K562 (cell line): ENCODE results near the gene JMJD1C. TPM values are rescaled to one million over a fixed set of nuclear protein-coding genes. Genes with fewer than 3 reads are reported as not detected.

Experiments
- ATAC-seq: fragments of 200-7000 bp; cut with Tn5 transposase; 3 replicates; pipeline ENCODE4 v1.9.1; 2020; ENCODE audit warnings: moderate library complexity
- BruUV-seq: library from RNA; stranded (reverse); fragments of 400-500 nt; replicated peaks from 2 replicates; lab custom pipeline; 2021; lab: Mats Ljungman, UMichigan
- CTCF ChIA-PET: fragments of 300-600 bp; formaldehyde crosslinking; extraction: SDS; loops from one replicate; lab custom pipeline; 2021; ENCODE audit warnings: low intra/inter-chr PET ratio; lab: Yijun Ruan, JAX
- POLR2A ChIA-PET: fragments of 300-600, 350-650 bp; sonication (Branson Sonifier 250); formaldehyde crosslinking; extraction: SDS; loops from one replicate; lab custom pipeline; 2021; ENCODE audit warnings: antibody characterized with exemption, inconsistent platforms; lab: Yijun Ruan, JAX
- DNase-seq, 4 experiments: peaks; one replicate each; pipeline versions ENCODE4 v3.0.0 to v3.0.0-alpha.2; 2011 to 2018; ENCODE audit warnings: low spot score in 3 of 4, mixed read lengths in 3 of 4; ENCODE audit errors: extremely low read depth in 1 of 4
- FAIRE-seq: peaks from 2 replicates; lab custom pipeline; 2011; peaks lifted over from hg19 to GRCh38; lab: Jason Lieb, UNC
- H2AFZ ChIP-seq: 2 replicates; pipeline ENCODE4 v1.6.0; 2011; ENCODE audit warnings: low read depth, low read length, control low read depth, inconsistent platforms
- H3K27ac ChIP-seq: fragments of 200-600 bp; 3 replicates; pipeline ENCODE4 v1.8.0; 2011; ENCODE audit warnings: low read depth, mild to moderate bottlenecking, control low read depth, inconsistent platforms, low read length, moderate library complexity, mixed read lengths; ENCODE audit errors: extremely low read depth
- H3K27me3 ChIP-seq, 2 experiments: fragments of 300-600 bp in 1 of 2; 2 replicates in 1 of 2; 3 replicates in 1 of 2; pipeline versions ENCODE4 v1.6.0 to v1.8.0; 2011; ENCODE audit warnings: inconsistent platforms in 2 of 2, low read length in 2 of 2, mild to moderate bottlenecking in 1 of 2, mixed read lengths in 1 of 2, moderate library complexity in 1 of 2; ENCODE audit not compliant: control insufficient read depth in 2 of 2, insufficient read depth in 2 of 2
- H3K36me3 ChIP-seq: fragments of 300-600 bp; 3 replicates; pipeline ENCODE4 v1.8.0; 2011; ENCODE audit warnings: mild to moderate bottlenecking, low read length, inconsistent platforms; ENCODE audit not compliant: control insufficient read depth, insufficient read depth
- H3K4me1 ChIP-seq, 2 experiments: fragments of 200-600 bp in 1 of 2; replicated peaks in 1 of 2; 2 replicates in 1 of 2; 3 replicates in 1 of 2; pipeline versions ENCODE4 v1.5.1 to v1.8.0; 2011; ENCODE audit warnings: inconsistent platforms in 2 of 2, low read length in 2 of 2, mild to moderate bottlenecking in 1 of 2, mixed read lengths in 1 of 2, moderate library complexity in 1 of 2; ENCODE audit not compliant: control insufficient read depth in 2 of 2, insufficient read depth in 2 of 2
- H3K4me2 ChIP-seq: 2 replicates; pipeline ENCODE4 v1.6.1; 2011; ENCODE audit warnings: low read length, control low read depth, inconsistent platforms, mixed read lengths; ENCODE audit not compliant: insufficient read depth
- H3K4me3 ChIP-seq: fragments of 200-600 bp; sonication (generic), shearing (Covaris generic); 2 replicates; pipeline ENCODE4 v1.5.1; 2016; ENCODE audit warnings: control low read depth, inconsistent platforms
- H3K79me2 ChIP-seq: fragments of 200-600 bp; 3 replicates; pipeline ENCODE4 v1.8.0; 2011; ENCODE audit warnings: low read length, inconsistent platforms; ENCODE audit not compliant: control insufficient read depth, insufficient read depth
- H3K9ac ChIP-seq, 2 experiments: 2 replicates each; pipeline versions ENCODE4 v1.6.0 to v1.6.1; 2011; ENCODE audit warnings: low read depth in 2 of 2, low read length in 2 of 2, control low read depth in 1 of 2, inconsistent platforms in 1 of 2, mild to moderate bottlenecking in 1 of 2, mixed read lengths in 1 of 2; ENCODE audit not compliant: insufficient read depth in 1 of 2
- H3K9me1 ChIP-seq: one replicate; pipeline ENCODE4 v1.6.0; 2011; ENCODE audit warnings: inconsistent platforms, mild to moderate bottlenecking, low read length, moderate library complexity; ENCODE audit not compliant: control insufficient read depth, insufficient read depth
- H3K9me3 ChIP-seq: replicated peaks from 2 replicates; pipeline ENCODE4 v1.5.1; 2011; ENCODE audit warnings: low read depth, low read length, inconsistent platforms; ENCODE audit not compliant: control insufficient read depth, insufficient read depth
- H4K20me1 ChIP-seq: replicated peaks from 2 replicates; pipeline ENCODE4 v1.6.1; 2011; ENCODE audit warnings: low read length, inconsistent platforms, mixed read lengths; ENCODE audit not compliant: control insufficient read depth, insufficient read depth
- CTBP1 ChIP-seq: fragments of 450-650 bp; IDR thresholded peaks from 2 replicates; pipeline ENCODE4 v1.6.1; 2016; ENCODE audit warnings: borderline replicate concordance
- KDM5B ChIP-seq: fragments of 200-600 bp; sonication (generic); IDR thresholded peaks from 2 replicates; pipeline ENCODE4 v1.6.1; 2012; ENCODE audit warnings: low read depth, mild to moderate bottlenecking, moderate library complexity, low read length, control low read depth, inconsistent platforms; ENCODE audit not compliant: insufficient replicate concordance
- MCM2 ChIP-seq: fragments of 450-650 bp; IDR thresholded peaks from 2 replicates; pipeline ENCODE4 v1.6.1; 2017; ENCODE audit warnings: low read depth, mild to moderate bottlenecking
- MTA2 ChIP-seq: fragments of 450-650 bp; IDR thresholded peaks from 2 replicates; pipeline ENCODE4 v1.6.1; 2016; ENCODE audit warnings: low read depth
- SAP30 ChIP-seq: fragments of 200-600 bp; sonication (generic); IDR thresholded peaks from 2 replicates; pipeline ENCODE4 v1.6.1; 2012; ENCODE audit warnings: borderline replicate concordance, low read depth, mild to moderate bottlenecking, moderate library complexity, low read length, control low read depth, inconsistent platforms; ENCODE audit not compliant: insufficient read depth, poor library complexity, severe bottlenecking
- SMARCE1 ChIP-seq: fragments of 450-650 bp; IDR thresholded peaks from 2 replicates; pipeline ENCODE4 v1.7.1; 2016; ENCODE audit warnings: mild to moderate bottlenecking
- ZNF143 ChIP-seq: sonication (generic); formaldehyde crosslinking; IDR thresholded peaks from 2 replicates; pipeline ENCODE4 v1.9.0; 2022; ENCODE audit warnings: mild to moderate bottlenecking, missing genetic modification reagents
- ZNF696 ChIP-seq: fragments of 250-450 bp; sonication (Bioruptor Pico); conservative IDR thresholded peaks from 2 replicates; pipeline ENCODE4 v1.4.0; 2020; ENCODE audit warnings: mild to moderate bottlenecking, moderate library complexity
- ZNF785 ChIP-seq: fragments of 250-450 bp; sonication (Bioruptor Pico); IDR thresholded peaks from 2 replicates; pipeline ENCODE4 v1.4.0; 2020; ENCODE audit warnings: mild to moderate bottlenecking
- WGBS: fragments of 100-300 bp; shearing (Covaris generic); methylation state at CpG from one replicate; pipeline ENCODE4 v1.1.6; 2016; ENCODE audit warnings: low coverage, mixed read lengths; ENCODE audit not compliant: insufficient coverage; ENCODE audit errors: missing lambda C conversion rate; 5-methylcytosine and 5-hydroxymethylcytosine counted together
- in situ Hi-C: fragments of 300-500 bp; cut with MboI; formaldehyde crosslinking; loops from 4 replicates; pipeline ENCODE4 v1.15.0; 2018; ENCODE audit warnings: inconsistent platforms, mixed read lengths
- intact Hi-C: fragments of 100-400 bp; cut with micrococcal nuclease; formaldehyde crosslinking; loops from 2 replicates; pipeline ENCODE4 v1.14.2; 2022
- polyA plus RNA-seq, 8 experiments: library from polyadenylated mRNA; depleted of rRNA in 4 of 8; stranded (reverse) in 5 of 8; unstranded in 3 of 8; fragments of >200 nt; fragmentation: Nextera tagmentation in 2 of 8; fragmentation: Illumina TruSeq in 1 of 8; extraction: Ambion mirVana in 2 of 8; extraction: Trizol in 1 of 8; gene quantifications; 2 replicates each; pipeline versions ENCODE4 v1.2.1 to v1.2.3, GENCODE V29; 2011 to 2014; ENCODE audit warnings: inconsistent platforms in 1 of 8, missing spikeins in 1 of 8
- total RNA-seq, 7 experiments: library from RNA; depleted of rRNA in 6 of 7; stranded (reverse); fragments of >200 nt in 6 of 7; fragmentation: Illumina TruSeq in 2 of 7; extraction: Trizol in 2 of 7; gene quantifications; 2 replicates each; pipeline versions ENCODE4 v1.2.1 to v1.2.3, GENCODE V29; 2011 to 2021; ENCODE audit warnings: low replicate concordance in 1 of 7
- TF ChIP-seq, protein P1 (sequence below): fragments of 250-450 bp; sonication (Bioruptor Pico); IDR thresholded peaks from 2 replicates; pipeline ENCODE4 v1.5.0; 2021
- TF ChIP-seq, protein P2 (sequence below): sonication (generic); formaldehyde crosslinking; IDR thresholded peaks from 2 replicates; pipeline ENCODE4 v1.8.0; 2022; ENCODE audit warnings: missing genetic modification reagents, mild to moderate bottlenecking, moderate library complexity, borderline replicate concordance
- TF ChIP-seq, protein P3 (sequence below): sonication (generic); formaldehyde crosslinking; IDR thresholded peaks from 2 replicates; pipeline ENCODE4 v1.8.0; 2022; ENCODE audit warnings: mild to moderate bottlenecking, low read depth, missing genetic modification reagents
- TF ChIP-seq, protein P4 (sequence below): sonication (generic); formaldehyde crosslinking; IDR thresholded peaks from 2 replicates; pipeline ENCODE4 v1.8.0; 2022; ENCODE audit warnings: mild to moderate bottlenecking, missing genetic modification reagents
- TF ChIP-seq, protein P5 (sequence below): fragments of 250-450 bp; sonication (Bioruptor Pico); IDR thresholded peaks from 2 replicates; pipeline ENCODE4 v1.4.0; 2020; ENCODE audit warnings: mild to moderate bottlenecking, moderate library complexity

JMJD1C gene
- total and polyA plus RNA-seq, 9 of the 15 experiments (the other 6 are each of a cell fraction or from before 2014, with no cell fraction given), result 25.3 to 68.0 (median 47.2) TPM

DNA sequence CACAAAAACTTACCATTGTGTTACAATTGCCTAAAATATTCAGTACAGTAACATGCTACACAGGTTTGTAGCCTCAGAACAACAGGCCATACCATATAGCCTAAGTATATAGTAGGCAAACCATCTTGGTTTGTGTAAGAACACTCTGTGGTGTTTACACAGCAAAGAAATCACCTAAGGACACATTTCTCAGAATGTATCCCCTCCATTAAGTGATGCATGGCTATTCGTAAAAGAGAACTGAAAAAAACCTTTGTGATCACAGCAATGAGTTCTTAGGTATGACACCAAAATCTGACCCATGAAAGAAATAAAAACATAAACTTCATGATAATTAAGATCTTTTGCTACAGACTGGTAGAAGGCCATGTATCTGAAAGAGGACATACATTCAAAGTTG is 121.5 kb downstream of the JMJD1C start:
- no peak for ATAC-seq
- no peak for TF ChIP-seq SAP30
- TF ChIP-seq SMARCE1, result no peak
- TF ChIP-seq, protein P1, sequence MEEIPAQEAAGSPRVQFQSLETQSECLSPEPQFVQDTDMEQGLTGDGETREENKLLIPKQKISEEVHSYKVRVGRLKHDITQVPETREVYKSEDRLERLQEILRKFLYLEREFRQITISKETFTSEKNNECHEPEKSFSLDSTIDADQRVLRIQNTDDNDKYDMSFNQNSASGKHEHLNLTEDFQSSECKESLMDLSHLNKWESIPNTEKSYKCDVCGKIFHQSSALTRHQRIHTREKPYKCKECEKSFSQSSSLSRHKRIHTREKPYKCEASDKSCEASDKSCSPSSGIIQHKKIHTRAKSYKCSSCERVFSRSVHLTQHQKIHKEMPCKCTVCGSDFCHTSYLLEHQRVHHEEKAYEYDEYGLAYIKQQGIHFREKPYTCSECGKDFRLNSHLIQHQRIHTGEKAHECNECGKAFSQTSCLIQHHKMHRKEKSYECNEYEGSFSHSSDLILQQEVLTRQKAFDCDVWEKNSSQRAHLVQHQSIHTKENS (CRISPR knock-in tag), result no peak
- TF ChIP-seq ZNF785 (CRISPR knock-in tag), result no peak
- TF ChIP-seq, protein P2, sequence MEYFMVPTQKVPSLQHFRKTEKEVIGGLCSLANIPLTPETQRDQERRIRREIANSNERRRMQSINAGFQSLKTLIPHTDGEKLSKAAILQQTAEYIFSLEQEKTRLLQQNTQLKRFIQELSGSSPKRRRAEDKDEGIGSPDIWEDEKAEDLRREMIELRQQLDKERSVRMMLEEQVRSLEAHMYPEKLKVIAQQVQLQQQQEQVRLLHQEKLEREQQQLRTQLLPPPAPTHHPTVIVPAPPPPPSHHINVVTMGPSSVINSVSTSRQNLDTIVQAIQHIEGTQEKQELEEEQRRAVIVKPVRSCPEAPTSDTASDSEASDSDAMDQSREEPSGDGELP, result no peak
- TF ChIP-seq ZNF143 (CRISPR knock-in tag), result no peak
- TF ChIP-seq CTBP1, result no peak
- TF ChIP-seq MCM2, result no peak
- TF ChIP-seq MTA2, result no peak
- no peak for TF ChIP-seq KDM5B
- no peak for TF ChIP-seq ZNF696
- TF ChIP-seq, protein P3, sequence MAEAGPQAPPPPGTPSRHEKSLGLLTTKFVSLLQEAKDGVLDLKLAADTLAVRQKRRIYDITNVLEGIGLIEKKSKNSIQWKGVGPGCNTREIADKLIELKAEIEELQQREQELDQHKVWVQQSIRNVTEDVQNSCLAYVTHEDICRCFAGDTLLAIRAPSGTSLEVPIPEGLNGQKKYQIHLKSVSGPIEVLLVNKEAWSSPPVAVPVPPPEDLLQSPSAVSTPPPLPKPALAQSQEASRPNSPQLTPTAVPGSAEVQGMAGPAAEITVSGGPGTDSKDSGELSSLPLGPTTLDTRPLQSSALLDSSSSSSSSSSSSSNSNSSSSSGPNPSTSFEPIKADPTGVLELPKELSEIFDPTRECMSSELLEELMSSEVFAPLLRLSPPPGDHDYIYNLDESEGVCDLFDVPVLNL, result no peak
- TF ChIP-seq, protein P4, sequence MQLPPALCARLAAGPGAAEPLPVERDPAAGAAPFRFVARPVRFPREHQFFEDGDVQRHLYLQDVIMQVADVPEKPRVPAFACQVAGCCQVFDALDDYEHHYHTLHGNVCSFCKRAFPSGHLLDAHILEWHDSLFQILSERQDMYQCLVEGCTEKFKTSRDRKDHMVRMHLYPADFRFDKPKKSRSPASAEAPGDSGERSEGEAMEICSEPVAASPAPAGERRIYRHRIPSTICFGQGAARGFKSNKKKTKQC, result no peak
- TF ChIP-seq, protein P5, sequence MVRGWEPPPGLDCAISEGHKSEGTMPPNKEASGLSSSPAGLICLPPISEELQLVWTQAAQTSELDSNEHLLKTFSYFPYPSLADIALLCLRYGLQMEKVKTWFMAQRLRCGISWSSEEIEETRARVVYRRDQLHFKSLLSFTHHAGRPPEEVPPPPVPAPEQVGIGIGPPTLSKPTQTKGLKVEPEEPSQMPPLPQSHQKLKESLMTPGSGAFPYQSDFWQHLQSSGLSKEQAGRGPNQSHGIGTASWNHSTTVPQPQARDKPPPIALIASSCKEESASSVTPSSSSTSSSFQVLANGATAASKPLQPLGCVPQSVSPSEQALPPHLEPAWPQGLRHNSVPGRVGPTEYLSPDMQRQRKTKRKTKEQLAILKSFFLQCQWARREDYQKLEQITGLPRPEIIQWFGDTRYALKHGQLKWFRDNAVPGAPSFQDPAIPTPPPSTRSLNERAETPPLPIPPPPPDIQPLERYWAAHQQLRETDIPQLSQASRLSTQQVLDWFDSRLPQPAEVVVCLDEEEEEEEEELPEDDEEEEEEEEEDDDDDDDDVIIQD (CRISPR knock-in tag), result no peak

More for the DNA sequence above, 121.5 kb downstream of the JMJD1C start:
- H3K9ac ChIP-seq, result no peak overlapping the region
- H2AFZ ChIP-seq, result no peak overlapping the region
- H4K20me1 ChIP-seq, result no peaks in the 10 kb centered on the region
- DNase-seq (no peak), FAIRE-seq (peak; percentile 32)
- H3K4me3 ChIP-seq, result no peak overlapping the region
- H3K27ac ChIP-seq, result no peak overlapping the region
- 89% methylated on average over 1 of the region's 1 CpG for WGBS
- BruUV-seq, result no TSS peak
- ChIA-PET CTCF (no interaction called here), POLR2A (no interaction called here)
- H3K9me1 ChIP-seq, result no peaks in the 10 kb centered on the region
- in situ Hi-C loops (no loop called here), intact Hi-C loops (no loop called here)
- no peaks in the 10 kb centered on the region for H3K4me1 ChIP-seq
- no peak overlapping the region for H3K4me2 ChIP-seq
- H3K36me3 ChIP-seq, result no peaks in the 10 kb centered on the region
- no peaks in the 10 kb centered on the region for H3K27me3 ChIP-seq
- no peaks in the 10 kb centered on the region for H3K9me3 ChIP-seq
- peaks cover 23% of the 10 kb centered on the region for H3K79me2 ChIP-seq
